HG03064 (cell line): ENCODE data around the gene UTP18.
"Not testable (repeated sequence)": the region's sequence is repeated elsewhere in the genome, so short reads cannot be mapped to it uniquely, and the experiment has no call there.

ENCODE experiments used
- ATAC-seq: cut with Tn5 transposase; IDR thresholded peaks from one replicate; pipeline ENCODE4 v1.9.1; 2021; ENCODE audit warnings: low read depth; ENCODE audit not compliant: unreplicated experiment

UTP18 gene

DNA sequence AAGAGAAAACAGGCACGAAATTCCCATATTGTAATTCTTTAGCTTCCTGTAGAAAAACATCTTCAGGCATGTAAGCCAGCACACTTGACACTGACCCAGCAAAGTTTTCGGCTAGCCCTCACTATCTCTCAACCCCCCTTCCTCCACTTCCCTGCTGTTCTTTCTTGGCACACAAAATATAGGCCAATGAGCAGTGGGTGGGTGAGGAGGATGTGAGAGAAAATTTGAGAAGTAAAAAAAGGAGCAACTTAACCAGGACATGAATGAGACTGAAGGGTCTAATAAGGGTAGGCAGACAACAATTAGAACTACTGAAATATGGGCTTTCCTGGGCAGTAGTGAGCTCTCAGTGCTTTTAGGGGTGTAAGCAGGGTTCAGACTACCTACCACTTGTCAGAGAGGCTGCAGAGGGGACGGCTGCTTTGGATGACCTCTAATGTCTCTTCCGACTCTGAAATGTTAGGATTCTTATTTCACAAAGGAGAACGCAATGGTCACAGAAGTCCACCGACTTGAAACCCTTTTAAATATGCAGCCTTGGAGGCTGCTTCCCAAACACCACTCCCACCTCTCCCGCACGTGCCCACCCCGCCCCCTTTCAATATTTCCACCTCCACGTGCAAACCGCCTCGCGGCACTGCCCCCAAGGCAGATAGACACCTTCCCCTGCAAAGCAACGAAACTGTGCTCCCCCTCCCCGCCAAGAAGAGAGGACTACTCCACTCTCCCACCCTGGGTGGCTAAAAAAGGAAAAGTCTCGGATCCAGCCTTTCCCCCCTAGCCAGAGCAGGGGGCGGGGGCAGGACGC is 1.4 kb upstream of the UTP18 start:
- no peak for ATAC-seq

DNA sequence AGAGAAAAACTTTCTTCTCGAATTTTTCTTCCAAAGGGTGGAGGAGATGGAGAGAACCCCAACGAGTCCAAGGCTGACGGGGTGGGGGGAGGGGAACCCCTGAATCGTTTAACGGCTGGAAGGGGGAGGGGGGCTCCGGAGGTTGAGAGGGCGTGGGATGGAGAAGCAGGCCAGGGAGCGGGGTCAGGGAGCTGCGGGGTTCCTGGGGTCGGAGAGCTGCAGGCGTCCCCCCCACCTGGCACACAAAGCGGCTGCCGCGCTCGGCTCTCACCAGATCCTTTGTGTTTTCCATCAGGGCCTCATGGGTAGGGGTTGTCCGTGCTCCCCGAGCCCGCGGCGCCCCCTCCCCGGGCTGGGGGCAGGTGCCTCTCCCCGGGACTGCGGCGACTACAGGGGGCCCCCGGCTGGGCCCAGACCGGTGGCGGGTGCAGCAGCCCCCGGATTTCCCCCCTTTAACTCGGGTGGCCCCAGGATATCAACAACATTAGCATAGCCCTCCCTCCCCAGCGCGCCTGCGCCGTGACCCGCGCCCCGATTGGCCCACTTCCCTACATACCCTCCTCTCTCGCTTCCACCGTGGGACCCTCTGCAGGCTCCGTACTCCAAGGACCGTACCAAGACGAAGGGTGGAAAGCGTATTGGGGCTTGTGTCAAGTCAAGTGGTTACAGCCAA is 646 bp upstream of the UTP18 start, which contains the start of gene MBTD1:
TSS of gene MBTD1 (minus strand) at position 486 of the 673 bp plus-strand sequence. CDS start 34,888 bp downstream, outside the sequence.
- peak; percentile 59 for ATAC-seq

DNA sequence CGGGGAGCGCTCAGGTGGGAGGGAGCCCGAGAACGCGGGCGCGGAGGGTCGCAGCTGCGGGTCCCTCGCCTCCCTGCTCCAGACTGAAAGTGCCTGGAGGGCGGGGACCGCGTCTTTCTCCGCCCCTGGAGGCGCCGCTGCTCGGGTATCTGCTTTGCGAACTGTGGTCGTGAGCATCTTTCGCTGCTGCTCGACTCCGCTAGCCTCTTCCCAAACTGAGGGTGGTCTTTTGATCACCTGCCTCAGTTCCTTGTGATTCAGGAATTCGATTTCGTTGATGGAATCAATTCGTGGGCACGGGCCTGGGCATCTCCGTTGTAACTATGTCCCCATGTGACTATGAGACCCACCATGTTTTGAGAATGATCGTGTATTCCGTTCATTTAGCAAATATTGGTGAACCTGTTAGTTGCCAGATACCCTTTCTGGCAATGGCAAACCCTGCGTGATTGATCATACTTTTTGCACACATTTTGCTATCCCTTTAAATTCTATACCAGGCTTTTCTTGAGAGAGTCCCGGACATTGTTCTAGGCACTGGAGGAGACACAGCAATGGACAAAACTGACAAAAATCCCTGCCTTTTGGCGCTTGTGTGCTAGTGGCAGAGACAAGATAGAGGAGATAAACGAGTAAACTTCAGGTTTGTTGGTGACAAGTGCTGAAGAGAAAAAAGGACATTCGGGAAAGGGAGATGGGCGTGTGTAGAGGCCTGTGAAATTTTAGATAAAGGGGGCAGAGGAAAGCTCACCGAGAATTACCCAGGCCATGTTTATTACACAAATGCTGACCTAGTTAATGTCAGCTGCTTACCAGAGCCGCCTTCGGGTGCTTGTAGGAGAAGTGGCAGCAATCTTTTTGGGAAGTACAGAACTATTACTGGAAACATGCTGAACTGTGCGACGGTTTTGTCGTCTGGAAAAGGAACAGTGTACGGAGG is 948 bp downstream of the UTP18 start:
- ATAC-seq: peak; percentile 1

DNA sequence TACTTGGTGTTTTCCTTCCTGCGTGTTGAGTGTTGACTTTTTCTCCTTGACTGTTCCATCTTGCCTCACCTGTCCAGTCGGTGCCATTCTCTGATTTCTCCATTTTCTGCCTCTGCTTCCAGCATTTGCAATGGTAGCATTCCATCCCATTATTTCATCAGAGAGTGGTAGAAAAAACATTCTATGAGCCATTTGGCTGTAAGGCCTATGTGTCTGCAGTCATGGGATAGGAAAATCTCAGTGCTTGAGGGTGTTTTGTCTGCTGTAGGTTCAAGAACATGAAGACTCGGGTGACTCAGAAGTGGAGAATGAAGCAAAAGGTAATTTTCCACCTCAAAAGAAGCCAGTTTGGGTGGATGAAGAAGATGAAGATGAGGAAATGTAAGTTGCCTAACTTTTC is 2.7 kb downstream of the UTP18 start:
- ATAC-seq: no peak

DNA sequence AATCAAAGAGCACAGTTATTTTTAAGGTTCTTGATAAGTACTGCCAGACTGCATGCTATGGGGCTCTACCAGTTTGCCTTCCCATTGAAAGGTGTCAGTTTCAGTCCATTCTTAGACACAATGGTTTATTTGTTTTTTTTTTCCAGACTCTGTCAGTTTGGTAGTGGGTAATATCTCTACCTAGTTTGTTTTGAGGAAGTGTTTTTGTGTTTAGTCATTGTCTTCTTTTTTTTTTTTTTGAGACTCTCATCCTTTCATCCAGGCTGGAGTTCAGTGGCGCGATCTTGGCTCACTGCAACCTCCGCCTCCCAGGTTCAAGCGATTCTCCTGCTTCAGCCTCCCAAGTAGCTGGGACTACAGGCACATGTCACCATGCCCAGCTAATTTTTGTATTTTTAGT is 4.1 kb downstream of the UTP18 start:
- not testable (repeated sequence) for ATAC-seq

DNA sequence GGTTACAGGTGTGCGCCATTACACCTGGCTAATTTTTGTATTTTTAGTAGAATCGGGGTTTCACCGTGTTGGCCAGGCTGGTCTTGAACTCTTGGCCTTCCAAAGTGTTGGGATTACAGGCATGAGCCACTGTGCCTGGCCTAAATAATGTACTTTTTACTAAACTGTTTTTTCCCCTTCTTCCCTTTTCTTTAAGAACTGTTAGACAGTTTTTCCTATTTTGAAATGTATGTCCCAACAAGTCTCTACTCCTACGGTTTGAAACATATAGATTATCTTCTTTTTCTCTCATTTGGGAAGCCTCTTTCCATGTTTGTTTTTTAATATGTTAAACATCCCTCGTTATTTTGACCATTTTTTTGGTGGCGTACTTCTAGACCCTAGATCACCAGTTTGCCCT is 9.6 kb downstream of the UTP18 start:
- ATAC-seq: no peak

DNA sequence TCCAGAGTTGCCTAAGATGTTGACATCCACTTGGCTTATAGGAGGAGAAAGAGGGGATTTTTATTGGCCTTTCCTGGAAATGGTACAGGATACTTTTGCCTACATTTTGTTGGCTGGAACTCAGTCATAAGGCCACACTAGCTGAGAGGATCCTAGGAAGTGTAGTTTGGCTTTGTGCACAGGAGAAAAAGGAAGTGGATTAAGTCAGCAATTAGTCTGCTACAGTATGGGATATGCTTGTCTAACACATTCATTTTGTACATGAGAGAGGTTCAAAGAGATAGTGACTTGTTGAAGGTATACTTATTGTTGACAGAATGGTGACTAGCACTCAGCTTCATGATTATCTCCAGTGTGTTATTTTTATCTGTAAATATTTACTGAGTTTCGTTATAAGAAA is 10.3 kb downstream of the UTP18 start:
- ATAC-seq: no peak

DNA sequence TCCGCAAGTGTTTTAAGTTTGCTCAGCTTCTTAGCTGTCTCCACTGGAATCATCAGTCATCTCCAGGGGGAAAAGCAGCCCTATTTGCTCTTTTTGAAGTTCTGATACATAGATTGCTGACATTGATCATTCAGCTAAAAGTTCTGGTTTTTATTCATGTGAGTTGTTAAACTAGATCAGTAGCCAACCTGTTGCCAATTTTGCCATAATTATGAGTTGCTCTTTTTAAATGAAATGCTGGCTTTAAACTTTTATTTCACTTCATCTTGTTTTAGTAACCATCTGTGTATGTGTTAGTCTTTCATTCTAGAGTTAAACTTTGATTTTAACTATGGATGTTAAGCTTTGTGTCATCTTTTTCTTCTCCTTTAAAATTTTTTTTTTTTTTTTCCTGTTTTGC is 12.5 kb downstream of the UTP18 start:
- ATAC-seq: no peak

DNA sequence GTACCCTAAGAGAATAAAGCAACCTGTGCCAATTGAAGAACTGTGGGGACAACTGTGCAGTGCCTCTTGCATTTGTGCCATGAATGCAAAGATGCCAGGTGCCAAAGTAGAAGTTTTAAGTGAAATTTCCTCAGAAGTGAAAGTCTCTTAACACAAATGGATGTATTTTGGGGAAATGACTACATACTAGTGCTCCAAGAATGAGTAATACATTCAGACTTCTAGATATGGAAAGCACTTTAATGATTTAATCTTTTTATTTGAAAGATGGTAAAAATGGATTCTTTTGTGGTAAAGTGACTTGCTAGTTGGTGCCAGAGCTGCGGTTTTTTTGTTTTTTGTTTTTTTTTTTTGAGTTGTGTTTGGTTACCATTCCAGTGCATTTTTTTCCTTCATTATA is 15.0 kb downstream of the UTP18 start:
- no peak for ATAC-seq

DNA sequence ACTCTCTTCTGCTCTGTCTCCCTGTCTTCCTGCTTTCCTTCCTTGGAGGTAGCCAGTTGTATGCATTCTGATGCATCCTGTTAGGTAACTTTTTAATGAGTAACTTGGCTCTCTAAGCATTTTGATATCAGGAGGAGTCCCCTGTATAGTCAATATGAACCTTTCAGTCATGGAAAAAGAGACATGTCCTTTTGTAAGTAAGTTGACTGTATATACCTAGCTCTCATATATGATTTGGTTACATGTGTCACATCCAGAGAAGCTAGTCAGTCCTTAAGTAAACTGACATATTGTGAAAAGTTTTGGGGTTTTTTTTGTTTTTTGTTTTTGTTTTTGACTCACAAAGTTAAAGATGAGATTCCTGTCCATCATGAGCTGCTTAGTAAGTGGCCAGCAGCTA is 18.8 kb downstream of the UTP18 start:
- no peak for ATAC-seq

DNA sequence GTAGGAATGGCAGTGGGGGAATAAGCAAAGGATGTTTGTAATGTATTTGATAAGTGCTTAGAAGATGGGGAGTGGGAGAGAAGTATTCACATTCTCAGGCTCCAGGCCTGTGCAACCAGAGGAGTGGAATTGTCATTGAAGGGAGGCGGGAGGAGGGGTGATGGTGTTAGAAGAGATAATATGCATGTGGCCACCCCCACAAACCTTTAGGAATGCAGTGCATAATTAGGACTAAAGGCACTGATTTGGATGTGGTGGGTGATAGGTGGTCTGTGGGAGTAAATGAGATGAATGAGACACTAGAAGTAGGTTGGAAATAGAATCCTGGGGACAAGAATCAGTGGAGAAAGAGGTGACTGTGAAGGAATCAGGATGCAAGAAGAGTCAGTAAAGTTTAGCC is 27.1 kb downstream of the UTP18 start:
- ATAC-seq: no peak

DNA sequence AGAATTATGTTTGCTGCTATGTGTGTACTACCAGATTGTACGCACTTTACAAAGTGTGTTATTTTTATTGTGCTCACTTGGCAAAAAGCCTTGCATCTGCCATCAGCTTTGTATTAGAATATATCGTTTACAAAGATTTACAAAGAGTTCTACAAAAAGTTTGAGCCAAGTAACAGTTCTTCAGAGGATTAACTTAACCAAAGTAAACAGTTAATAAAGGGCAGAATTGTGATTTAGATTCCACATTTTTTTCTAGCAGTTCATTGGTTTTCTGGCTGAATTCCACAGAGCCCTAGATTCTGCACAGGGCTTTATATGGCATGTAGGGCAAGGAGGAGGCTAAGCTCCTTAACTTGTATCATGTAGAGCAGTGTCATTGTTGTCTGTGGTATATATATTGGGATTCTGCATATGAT is 29.4 kb downstream of the UTP18 start:
- ATAC-seq: no peak

DNA sequence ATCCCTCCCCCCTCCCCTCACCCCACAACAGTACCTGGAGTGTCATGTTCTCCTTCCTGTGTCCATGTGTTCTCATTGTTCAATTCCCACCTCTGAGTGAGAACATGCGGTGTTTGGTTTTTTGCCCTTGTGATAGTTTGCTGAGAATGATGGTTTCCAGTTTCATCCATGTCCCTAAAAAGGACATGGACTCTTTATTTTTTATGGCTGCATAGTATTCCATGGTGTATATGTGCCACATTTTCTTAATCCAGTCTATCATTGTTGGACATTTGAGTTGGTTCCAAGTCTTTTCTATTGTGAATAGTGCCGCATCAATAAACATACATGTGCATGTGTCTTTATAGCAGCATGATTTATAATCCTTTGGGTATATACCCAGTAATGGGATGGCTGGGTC is 34.0 kb downstream of the UTP18 start:
- not testable (repeated sequence) for ATAC-seq

DNA sequence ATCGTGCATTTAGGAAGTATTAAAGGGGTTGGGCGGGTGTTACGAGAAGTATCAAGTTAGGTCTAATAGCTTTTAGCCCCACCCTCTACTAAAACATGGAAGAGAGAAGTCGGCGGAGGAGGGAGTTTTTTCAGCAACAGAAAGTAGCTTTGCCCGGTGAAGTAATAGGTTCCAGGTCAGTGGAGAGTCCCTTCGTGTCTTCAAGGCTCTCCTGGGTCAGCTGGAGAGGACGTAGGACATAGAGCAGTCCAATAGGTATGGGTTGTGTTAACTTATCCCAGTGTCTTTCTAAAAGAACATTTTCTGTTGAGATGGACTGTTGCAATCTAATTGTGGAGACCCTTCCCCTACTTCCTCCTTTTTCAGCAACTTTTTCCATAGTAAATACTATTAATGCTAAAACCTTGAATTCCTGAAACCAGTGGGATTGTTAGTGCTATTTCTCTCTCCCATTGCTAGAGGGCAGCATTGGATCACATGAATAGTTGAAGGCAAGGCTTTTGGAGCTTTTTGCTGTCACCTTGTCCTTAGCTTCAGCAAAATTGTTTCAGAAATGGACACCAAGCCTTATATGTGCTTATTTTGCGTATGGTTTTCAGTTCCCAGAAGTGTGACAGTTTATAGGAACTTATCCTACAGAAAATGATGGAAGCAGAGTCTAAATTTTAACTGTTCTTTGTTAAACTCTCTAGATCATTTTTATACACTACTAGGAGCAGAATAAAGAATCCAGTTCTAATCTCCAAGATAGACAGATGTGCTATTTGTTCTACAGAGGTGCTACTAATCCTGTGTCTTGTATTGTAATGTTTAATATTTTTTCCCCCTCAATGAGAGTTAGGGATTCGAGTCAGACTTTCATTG is 38.4 kb downstream of the UTP18 start:
- ATAC-seq: no peak

DNA sequence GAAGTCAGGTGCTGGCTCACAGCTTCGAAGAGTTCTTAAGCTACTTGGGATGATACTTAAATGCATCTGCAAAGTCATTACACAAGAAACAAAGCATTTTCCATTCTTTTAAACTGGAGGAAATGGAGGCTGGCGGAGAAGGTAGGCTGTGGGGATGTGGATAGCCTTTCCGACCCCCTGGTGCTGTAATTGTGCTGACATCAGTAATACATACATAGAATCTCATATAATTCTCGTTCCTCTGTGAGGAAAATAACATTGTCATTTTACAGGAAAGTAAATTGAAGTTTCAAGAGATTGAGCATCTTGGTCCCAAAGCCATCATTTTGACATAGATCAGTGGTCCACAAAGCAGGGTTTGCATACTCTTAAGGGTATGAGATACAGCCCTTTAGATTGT is 39.5 kb downstream of the UTP18 start:
- no peak for ATAC-seq

DNA sequence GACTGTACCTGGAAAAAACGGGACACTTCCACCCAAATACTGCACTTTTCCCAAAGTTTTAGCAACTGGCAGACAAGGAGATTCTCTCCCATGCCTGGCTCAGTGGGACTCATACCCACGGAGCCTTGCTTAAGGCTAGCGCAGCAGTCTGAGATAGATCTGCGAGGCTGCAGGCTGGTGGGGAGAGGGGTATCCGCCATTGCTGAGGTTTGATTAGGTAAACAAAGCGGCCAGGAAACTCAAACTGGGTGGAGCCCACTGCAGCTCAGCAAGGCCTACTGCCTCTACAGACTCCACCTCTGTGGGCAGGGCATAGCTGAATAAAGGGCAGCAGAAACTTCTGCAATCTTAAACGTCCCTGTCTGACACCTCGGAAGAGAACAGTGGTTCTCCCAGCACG is 44.8 kb downstream of the UTP18 start:
- ATAC-seq: no peak

DNA sequence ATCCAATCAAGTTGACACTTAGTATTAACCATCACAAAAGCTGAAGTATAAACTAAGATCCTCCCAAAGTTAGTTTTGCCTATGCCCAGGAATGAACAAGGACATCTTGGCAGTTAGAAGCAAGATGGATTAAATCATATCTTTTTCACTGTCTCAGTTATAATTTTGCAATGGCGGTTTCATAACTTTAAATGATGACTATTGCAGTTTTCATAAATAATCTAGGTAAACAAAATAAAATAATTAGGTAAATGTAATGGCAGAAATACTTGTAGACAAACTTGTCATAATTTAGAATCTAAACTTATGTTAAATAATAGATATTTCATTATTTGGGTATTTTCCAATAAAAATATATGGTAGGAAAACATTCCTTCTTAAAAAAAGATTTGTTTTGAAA is 51.7 kb downstream of the UTP18 start:
- not testable (repeated sequence) for ATAC-seq

DNA sequence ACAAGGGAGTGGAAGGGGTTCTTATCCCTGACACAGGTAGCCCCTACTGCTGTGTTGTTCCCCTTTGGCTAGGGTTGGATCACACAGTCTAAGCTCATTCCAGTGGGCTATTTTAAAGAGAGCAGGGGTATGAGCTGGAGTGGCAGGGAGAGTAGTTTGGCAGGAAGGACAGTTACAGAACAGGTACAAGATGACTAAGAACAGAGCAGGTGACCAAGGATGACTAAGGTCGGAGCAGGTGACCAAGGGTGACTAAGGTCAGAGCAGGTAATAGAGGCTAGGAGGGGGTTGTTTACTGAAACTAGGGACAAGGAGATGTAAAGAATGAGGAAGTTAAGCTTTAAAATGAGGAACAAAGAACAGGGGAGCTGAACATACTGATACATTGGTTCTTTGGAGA is 58.8 kb downstream of the UTP18 start:
- no peak for ATAC-seq

DNA sequence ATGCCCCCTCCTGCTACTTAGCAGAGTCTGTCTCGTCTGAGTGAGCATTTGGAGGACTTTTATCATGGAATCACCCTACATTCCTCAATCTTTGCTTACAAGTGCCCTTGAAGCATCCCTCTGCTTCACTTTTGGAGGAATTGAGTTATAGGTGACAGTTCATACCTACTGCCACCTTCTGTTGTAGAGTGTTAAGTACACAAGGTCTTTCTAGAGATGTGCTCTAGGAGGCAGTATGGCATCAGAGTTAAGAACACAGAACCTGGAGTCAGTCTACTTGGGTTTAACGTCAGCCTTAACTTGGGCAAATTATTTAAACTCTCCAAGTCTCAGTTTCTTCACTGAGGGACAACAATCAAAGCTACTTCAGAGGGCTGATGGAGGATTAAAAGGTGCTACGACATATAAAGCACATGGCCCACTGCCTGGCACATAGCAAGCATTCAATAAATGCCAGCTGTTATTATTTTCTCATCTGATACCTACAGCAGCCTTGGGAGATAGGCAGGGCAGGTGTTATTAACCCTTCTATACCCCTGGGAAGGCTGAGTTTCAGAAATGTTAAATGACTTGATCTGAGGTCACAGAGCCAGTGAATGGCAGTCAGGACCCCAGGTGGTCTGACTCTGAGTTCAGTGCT is 62.2 kb downstream of the UTP18 start:
- ATAC-seq: no peak

DNA sequence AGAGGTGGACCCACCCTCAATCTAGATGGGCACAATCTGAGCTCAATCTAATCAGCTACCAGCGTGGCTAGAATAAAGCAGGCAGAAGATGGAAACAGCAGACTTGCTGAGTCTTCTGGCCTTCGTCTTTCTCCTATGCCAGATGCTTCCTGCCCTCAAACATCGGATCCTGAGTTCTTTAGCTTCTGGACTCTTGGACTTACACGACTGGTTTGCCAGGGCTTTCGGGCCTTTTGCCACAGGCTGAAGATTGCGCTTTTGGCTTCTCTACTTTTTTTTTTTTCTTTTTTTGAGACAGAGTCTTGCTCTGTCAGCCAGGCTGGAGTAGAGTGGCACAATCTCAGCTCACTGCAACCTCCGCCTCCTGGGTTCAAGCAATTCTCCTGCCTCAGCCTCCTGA is 65.1 kb downstream of the UTP18 start:
- ATAC-seq: no peak
